Panc1 (cell line): ENCODE measurements around the gene EPDR1.
"Not testable (repeated sequence)": the region's sequence is repeated elsewhere in the genome, so short reads cannot be mapped to it uniquely, and the experiment has no call there.

Source experiments
- CTCF ChIP-seq: fragments of 450-650 bp; IDR thresholded peaks from 2 replicates; pipeline ENCODE4 v1.5.1; 2017; ENCODE audit warnings: mild to moderate bottlenecking
- POLR2AphosphoS5 ChIP-seq: IDR thresholded peaks from 2 replicates; pipeline ENCODE4 v1.6.1; 2012; ENCODE audit warnings: mild to moderate bottlenecking, low read depth, low read length, moderate library complexity
- REST ChIP-seq, 2 experiments: IDR thresholded peaks; 2 replicates each; pipeline ENCODE4 v1.6.1; 2011 to 2012; ENCODE audit warnings: low read depth in 2 of 2, control low read depth in 1 of 2, low read length in 1 of 2, mild to moderate bottlenecking in 1 of 2, moderate library complexity in 1 of 2; ENCODE audit not compliant: insufficient read depth in 1 of 2
- TCF7L2 ChIP-seq: IDR thresholded peaks from 2 replicates; pipeline ENCODE4 v1.6.1; 2011; ENCODE audit warnings: mild to moderate bottlenecking, low read depth, low read length, inconsistent platforms

GRCh38 chr7:37954217-37954616 is 33.8 kb downstream of the EPDR1 start:
- TF ChIP-seq REST (IDR thresholded peaks at IDR 0.05; ENCODE audit: insufficient read depth in 1 of 2, low read depth in 2 of 2, low read length in 1 of 2); CTCF; POLR2AphosphoS5; TCF7L2: not testable (repeated sequence)
